CD4-positive, alpha-beta T cell treated with Interleukin-21 for 1 hour (primary cell): ENCODE measurements around the gene PSMD2.

Source experiments
- DNase-seq: peaks from one replicate; pipeline ENCODE4 v3.0.0-alpha.2; 2020

PSMD2 gene

DNA sequence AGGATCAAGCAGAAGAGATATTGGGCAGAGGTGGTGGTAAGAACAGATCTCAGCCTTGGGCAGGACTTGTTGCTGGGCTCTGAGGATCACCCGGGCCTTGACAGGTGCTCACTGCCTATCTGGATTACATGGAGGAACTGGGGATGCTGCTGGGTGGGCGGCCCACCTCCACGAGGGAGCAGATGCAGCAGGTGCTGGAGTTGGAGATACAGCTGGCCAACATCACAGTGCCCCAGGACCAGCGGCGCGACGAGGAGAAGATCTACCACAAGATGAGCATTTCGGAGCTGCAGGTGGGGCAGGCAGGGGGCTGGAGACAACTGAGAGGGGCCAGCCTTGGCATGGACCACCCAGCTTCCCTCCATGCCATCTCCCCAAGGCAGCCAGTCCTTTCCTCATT is 15.4 kb upstream of the PSMD2 start:
- DNase-seq, result no peak

DNA sequence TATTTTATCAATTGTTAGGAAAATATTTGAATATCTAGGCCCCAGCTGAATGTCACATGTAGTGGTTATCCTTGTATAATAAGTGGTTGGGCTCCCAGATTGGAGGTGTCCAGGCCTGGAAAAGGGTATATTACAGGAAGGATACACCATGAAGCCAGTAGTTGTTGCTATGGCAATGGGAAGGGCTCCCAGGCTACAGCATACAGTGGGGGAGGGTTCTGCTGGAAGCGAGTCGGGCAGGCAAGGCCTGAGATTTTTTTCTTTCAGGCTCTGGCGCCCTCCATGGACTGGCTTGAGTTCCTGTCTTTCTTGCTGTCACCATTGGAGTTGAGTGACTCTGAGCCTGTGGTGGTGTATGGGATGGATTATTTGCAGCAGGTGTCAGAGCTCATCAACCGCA is 14.3 kb upstream of the PSMD2 start:
- peak; percentile 10 for DNase-seq

DNA sequence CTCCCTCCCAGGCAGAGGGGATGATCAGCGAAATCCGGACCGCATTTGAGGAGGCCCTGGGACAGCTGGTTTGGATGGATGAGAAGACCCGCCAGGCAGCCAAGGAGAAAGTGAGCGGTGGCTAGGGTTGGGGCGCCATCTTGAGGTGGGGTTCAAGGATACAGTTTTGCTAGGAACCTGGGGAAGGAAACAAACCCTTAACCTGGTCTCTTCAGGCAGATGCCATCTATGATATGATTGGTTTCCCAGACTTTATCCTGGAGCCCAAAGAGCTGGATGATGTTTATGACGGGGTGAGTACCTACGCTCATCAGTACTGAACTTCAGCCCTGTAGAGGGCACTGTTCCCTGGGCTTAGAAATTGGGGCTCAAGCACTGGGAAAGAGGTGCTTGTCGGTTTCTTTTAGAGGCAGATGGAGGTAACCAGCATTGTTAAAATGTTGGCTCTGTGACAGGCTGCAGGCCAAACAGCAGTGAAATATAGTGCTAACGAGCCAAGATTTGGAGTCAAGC is 9.6 kb upstream of the PSMD2 start:
- DNase-seq, result peak; percentile 60

DNA sequence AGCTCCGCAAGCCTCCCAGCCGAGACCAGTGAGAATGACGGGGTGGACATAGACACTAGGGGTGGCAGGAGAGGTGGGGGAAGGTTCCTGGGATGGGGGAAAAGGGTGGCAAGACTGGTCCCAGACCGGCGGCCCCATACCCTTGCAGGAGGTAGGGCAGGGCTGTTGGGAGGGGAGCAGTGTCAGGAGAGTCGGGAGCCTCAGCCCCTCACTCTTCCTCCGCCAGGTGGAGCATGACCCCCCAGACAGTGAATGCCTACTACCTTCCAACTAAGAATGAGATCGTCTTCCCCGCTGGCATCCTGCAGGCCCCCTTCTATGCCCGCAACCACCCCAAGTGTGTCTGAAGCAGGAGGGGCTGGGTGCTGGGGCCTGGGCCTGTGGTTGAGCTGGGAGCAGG is 8.7 kb upstream of the PSMD2 start:
- no peak for DNase-seq

DNA sequence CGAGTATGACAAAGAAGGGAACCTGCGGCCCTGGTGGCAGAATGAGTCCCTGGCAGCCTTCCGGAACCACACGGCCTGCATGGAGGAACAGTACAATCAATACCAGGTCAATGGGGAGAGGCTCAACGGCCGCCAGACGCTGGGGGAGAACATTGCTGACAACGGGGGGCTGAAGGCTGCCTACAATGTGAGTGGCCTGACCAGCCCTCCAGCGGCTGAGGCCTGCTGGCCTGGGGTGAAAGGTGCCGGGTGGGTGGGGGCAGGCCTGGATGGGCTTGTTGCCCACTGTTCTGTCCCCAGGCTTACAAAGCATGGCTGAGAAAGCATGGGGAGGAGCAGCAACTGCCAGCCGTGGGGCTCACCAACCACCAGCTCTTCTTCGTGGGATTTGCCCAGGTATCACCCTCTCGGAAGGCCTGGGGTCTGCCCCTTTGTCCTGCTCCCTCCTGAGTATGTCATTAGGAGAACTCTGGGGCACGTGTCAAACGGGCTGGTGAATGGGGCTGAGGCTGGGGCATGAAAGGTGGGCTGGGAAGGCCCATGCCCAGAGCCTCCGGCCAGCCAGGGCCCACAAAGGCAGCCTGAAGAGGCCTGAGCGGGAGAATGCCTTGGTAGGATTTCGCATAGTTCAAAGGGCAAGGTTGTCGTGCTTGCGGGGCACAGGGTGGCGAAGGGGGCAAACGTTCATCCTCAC is 7.8 kb upstream of the PSMD2 start:
- DNase-seq, result no peak

DNA sequence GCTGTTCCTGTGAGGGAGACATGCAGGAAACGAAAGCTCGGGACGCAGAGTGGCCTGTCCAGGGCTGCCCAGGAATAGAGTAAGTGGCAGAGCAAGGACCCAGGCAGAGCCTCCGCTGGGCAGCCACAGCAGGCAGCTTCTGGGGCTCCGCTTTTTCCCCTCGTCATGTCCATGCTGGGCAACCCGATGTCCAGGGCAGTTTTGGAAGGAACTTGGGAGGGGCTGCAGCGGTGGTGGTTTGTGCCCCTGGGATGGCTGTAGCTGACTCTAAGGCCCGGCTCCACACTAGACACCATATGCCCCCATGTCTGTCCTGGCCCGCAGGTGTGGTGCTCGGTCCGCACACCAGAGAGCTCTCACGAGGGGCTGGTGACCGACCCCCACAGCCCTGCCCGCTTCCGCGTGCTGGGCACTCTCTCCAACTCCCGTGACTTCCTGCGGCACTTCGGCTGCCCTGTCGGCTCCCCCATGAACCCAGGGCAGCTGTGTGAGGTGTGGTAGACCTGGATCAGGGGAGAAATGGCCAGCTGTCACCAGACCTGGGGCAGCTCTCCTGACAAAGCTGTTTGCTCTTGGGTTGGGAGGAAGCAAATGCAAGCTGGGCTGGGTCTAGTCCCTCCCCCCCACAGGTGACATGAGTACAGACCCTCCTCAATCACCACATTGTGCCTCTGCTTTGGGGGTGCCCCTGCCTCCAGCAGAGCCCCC is 7.1 kb upstream of the PSMD2 start:
- DNase-seq, result no peak

DNA sequence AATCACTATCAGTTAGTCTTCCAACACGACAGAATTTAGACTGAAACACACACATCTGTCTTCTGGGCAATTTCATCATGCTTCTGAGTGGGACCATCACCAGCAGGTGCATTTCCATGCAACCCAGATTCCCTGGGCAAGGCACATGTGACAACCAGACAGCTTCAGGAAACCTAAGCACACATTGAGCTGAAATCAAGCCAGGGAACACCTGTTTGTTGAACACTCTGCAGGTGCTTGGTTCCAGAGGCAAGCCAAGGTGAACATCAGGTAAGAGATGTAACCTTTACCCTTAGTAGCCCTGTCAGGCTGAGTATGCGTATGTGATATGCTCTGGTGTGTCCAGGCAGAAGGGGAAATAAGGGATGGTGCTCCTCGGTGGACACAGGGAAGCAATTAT is 3.3 kb upstream of the PSMD2 start:
- no peak for DNase-seq

DNA sequence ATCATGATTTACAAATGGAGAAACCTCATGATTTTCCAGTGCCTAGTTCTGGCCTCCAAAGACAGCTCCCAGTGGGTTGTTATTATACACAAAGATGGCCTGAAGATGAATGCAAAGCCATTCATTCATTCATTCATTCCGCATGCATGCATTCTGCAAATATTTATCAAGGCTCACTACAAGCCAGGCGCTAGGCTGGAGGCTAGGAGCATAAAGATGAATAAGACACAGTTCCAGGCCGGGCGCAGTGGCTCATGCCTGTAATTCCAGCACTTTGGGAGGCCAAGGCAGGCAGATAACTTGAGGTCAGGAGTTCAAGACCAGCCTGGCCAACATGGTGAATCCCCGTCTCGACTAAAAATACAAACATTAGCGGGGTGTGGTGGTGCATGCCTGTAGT is 2.4 kb upstream of the PSMD2 start:
- DNase-seq, result no peak

DNA sequence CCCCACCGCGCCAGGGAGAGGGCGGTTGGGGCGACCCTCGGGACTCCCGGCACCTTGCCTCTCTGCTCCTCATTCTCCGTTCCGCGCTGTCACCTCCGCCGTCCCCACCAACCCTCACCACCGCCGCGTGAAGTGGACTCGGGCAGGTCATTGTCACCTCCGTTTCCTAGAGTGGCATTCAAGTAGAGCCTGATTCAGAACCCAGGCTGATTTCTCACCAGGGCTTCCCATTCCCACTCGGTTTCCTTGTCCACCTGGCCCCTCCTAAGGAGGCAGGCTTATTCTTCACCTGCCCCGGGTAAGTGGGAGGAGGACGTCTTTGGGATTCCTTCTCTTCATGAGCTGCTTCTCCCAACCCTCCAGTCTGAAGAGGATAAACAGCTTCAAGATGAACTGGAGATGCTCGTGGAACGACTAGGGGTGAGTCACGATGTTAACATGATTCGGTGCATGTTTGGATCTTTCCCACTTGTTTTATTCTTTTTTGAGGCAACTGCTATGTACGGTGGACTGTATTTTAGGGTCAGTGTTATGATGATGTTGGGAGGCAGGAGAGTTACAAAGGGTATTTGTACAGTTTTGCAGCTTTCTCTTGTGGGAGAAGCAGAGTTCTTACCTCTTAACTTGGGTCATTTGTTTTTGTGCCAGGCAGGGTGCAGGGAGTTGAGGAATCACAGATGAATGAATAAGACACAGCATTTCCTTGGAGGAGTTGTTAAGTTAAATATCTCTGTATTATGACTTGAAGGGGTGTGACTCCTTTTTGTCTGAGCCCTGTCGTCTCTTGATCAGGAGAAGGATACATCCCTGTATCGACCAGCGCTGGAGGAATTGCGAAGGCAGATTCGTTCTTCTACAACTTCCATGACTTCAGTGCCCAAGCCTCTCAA is 692 bp downstream of the PSMD2 start:
- DNase-seq, result no peak

DNA sequence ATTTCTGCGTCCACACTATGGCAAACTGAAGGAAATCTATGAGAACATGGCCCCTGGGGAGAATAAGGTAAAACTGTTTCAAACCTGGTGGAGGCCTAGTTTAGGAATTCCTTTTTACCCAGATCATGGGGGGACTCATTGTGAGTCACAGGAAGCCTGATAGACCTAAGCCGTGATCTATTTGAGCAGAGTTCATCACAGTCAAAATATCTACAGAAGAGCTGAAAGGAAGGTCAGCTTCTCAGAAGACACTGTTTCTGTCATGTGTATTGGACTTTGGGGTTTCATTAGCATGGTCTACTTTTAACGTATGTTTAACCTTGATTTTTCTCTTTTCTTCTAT is 1.3 kb downstream of the PSMD2 start:
- DNase-seq, result no peak

DNA sequence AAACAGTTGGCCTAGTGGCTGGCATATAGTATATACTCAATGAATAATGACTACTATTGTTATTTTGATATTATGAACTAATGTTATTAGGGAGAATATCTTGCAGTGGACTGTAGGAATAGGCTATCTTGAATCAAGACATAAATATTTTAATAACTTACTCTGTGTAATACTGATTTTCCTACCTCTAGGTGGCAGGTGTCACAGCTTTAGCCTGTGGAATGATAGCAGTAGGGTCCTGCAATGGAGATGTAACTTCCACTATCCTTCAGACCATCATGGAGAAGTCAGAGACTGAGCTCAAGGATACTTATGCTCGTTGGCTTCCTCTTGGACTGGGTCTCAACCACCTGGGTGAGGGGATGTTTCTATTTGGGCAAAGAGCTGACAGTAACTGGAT is 6.5 kb downstream of the PSMD2 start:
- DNase-seq, result peak; percentile 20

DNA sequence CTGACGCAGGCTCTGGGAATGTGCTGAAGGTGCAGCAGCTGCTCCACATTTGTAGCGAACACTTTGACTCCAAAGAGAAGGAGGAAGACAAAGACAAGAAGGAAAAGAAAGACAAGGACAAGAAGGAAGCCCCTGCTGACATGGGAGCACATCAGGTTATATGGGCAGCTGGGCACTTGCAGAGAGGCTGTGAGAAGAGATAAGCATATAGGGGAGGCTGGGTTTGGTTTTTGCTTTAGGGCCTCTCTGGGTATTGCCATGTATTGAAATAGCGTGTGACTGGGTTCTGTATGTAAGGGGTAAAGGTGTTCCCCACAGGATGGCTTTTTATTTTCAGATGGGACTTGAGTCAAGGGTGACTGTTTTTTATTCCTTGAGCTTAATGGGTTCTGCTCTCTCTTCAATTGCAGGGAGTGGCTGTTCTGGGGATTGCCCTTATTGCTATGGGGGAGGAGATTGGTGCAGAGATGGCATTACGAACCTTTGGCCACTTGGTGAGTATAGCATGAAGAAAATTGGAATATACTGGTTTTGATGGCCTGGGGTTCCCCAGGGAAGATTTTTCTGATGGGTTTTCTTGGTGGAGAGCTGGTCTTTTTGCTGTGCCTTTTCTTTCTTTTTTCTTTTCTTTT is 7.4 kb downstream of the PSMD2 start:
- no peak for DNase-seq

DNA sequence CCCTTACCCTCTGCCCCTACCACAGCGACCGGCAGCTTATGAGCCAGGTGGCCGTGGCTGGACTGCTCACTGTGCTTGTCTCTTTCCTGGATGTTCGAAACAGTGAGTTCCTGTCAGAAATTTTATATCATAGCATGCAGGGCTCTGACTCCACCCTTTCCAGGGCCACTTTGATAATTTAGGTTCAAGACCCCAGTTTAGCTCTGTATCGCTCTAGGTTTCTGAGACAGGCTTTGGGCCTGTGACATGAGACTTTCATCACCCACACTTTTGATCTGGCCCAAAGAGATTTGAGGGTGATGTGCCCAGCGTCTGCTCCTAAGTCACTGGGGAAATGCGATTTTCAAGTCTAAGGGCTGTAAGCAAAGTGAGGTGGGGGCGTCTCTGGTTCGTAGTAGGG is 8.9 kb downstream of the PSMD2 start:
- DNase-seq, result no peak

DNA sequence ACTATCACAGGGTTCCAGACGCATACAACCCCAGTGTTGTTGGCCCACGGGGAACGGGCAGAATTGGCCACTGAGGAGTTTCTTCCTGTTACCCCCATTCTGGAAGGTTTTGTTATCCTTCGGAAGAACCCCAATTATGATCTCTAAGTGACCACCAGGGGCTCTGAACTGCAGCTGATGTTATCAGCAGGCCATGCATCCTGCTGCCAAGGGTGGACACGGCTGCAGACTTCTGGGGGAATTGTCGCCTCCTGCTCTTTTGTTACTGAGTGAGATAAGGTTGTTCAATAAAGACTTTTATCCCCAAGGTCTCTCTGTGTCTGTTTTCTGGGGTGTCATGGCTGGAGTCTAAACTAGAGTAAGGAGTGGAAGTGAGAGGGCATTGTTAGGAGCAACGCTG is 9.7 kb downstream of the PSMD2 start:
- no peak for DNase-seq

DNA sequence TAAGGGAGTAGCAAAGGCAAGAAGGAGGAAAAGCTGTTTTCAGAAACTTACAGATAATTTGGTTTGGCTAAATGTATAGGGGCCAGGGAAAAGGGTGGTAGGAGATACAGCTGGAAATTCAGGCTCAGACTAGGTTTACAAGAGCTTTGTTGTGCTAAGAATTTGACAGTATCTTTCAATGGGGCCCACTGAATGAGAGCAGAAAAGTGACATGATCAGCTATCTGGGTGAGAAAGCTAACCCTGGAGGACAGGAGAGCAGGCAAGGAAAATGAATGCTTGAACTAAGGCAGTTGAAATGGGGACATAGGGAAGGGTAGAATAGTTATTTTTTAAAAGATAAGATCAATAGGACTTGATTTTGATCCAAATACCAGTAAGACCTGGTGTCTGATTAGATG is 12.6 kb downstream of the PSMD2 start:
- no peak for DNase-seq

DNA sequence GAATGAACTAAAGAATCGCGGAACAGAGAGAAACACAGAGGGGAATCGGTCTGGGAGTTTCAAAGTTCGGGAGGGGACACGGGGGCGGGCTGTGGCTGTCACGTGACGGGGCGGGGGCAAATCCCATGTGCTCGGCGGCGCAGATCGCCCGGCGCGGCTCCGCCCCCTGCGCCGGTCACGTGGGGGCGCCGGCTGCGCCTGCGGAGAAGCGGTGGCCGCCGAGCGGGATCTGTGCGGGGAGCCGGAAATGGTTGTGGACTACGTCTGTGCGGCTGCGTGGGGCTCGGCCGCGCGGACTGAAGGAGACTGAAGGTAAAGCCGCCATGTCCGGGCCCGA is 15.3 kb downstream of the PSMD2 start, which contains the start of gene EIF4G1:
EIF4G1 (plus strand) TSS at position 244 of the 337 bp plus-strand sequence. CDS start 1,191 bp downstream, outside the sequence.
- peak; percentile 94 for DNase-seq

DNA sequence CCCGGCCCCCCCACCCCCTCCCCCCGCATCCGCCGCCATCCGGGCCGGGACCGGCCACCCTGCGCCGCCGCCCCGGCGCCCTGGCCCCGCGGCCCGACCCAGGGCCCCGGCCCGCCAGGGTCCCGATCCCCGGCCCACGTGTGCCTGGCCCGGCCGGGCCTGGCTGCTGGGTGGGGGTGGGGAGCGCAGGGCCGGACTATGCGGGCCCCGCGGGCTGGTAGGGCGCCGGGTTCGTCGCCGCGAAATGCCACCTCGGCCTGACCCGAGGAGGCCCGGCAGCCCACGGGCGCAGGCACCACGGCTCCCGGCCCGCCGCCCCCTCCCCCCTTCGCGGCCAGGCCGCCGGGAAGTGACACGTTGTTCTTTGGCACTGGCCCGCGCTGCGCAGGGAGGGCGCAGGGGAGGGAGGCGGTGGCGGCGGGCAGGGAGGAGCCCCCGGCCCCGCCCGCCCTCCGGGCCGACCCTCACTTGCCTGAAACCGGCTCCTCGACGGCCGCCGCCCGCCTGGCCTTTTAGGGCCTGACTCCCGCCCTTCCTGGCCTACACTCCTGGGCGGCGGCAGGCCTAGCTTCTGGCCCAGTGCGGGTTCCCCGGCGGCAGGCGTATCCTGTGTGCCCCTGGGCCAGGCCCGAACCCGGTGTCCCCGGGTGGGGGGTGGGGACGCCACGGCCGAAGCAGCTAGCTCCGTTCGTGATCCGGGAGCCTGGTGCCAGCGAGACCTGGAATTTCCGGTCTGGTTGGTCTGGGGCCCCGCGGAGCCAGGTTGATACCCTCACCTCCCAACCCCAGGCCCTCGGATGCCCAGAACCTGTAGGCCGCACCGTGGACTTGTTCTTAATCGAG is 15.9 kb downstream of the PSMD2 start:
- DNase-seq, result peak; percentile 85

DNA sequence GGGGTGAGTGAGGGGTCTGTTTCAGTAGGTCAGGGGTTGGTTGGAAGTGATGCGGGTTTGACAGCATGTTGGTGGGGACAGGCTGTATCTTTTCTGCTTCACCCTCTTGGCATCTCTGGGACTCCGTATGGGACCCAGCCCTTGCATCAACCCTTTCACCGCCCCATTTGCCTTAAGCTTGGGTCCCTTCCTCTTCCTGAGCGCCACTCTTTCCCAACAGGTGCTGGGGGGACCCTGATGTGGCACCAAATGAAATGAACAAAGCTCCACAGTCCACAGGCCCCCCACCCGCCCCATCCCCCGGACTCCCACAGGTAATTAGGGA is 16.5 kb downstream of the PSMD2 start:
- no peak for DNase-seq

DNA sequence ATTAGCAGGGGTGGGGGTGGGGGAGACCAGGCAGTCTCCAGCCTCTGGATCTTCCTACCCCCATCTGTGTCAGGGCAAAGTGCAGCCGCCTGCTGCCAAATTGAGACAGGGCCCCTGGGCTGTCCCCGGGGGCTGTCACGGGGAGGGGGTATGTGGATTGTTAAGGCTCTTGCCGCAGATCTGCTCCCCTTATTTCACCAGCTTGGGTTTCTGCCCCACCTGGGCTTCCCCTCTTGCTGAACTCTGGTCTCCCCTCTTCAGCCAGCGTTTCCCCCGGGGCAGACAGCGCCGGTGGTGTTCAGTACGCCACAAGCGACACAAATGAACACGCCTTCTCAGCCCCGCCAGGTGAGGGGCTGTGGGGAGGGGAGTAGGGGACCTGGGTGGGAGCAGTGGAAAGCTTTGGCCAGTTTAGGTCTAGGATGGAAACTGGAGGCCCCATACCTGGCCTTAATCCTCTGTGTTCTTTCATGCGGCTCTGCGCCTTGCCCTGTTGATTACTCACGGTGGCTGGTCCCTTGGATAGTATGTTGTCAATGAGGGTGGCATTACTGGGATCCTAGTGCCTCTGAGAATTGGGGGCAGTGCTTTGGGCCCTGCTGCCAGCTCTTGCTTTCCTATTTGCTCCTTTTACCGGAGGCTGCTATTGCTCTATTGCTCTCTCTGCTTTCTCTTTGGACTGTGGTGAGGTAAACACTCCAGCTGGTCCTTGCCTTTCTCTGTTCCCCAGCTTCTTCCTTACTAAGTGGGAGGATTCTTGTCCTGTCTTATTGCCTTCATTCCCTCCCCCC is 17.0 kb downstream of the PSMD2 start:
- peak; percentile 42 for DNase-seq

DNA sequence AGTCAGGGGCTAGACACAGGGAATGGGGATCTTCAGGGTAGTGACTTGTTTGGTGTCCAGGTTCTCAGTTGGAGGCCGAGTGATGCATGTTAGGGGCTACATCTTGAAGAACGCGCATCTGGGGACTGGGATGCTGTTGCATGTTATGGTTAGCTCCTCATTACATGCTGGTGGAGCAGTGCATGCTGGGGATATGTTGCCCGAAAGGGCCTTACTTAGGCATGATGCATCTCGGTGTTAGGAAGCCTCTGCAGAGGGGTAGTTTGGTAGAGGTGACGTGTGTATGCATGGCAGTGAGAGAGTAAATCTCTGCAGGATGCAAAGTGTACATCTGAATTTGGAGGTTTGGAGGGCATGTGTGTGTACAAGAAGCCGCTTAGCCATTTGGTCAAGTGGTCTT is 17.8 kb downstream of the PSMD2 start:
- no peak for DNase-seq

DNA sequence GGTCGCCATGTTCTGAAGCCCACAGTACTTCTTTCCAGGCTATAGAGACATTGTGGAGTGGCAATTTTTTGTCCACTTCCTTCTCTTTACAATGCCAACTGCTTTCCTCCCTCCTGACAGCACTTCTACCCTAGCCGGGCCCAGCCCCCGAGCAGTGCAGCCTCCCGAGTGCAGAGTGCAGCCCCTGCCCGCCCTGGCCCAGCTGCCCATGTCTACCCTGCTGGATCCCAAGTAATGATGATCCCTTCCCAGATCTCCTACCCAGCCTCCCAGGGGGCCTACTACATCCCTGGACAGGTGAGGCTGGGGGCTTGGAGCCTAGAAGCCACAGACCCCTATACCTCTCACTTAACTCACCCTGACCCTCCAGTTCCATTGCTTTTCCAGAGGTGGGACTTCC is 18.2 kb downstream of the PSMD2 start:
- no peak for DNase-seq

DNA sequence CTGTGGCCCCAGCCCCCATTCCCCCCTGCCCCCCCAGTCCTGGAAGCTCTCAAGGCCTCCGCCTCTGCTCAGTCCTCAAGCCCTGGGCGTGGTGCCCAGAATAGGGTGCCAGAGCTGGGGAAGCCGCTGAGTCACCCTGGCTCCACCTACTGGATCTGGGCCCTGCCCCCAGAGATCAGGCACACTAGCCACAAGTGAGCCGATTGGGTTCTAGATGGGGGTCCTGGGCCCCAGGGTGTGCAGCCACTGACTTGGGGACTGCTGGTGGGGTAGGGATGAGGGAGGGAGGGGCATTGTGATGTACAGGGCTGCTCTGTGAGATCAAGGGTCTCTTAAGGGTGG is 21.0 kb downstream of the PSMD2 start:
- DNase-seq, result peak; percentile 37
